ENCODE results near the gene ALPG. TPM values are rescaled to one million over a fixed set of nuclear protein-coding genes. Genes with fewer than 3 reads are reported as not detected.

ALPG gene
- polyA plus RNA-seq, 4 donors, result 0.05 TPM; not detected in 3

GRCh38 chr2:232456296-232457120, 49.9 kb downstream of the ALPG start:
- DNase-seq (ENCODE audit: low read depth in 4 of 4, low spot score in 2 of 4), result no peak

- DNase-seq (ENCODE audit: low read depth in 4 of 4, low spot score in 2 of 4), result no peak
These were observed 50.7 kb downstream of the ALPG start for GRCh38 chr2:232457121-232458011.

GRCh38 chr2:232458051-232458660, 51.5 kb downstream of the ALPG start:
- DNase-seq (ENCODE audit: low read depth in 4 of 4, low spot score in 2 of 4), result no peak

- no peak for DNase-seq (ENCODE audit: low read depth in 4 of 4, low spot score in 2 of 4)
These were observed 52.2 kb downstream of the ALPG start for GRCh38 chr2:232458661-232459418.

GRCh38 chr2:232459419-232460035, 52.9 kb downstream of the ALPG start:
- DNase-seq (ENCODE audit: low read depth in 4 of 4, low spot score in 2 of 4), result no peak

- DNase-seq (ENCODE audit: low read depth in 4 of 4, low spot score in 2 of 4), result no peak
These were observed 53.5 kb downstream of the ALPG start for GRCh38 chr2:232460171-232460570.

Other genes with a start within 250 kb of the ALPG start
- gene ALPP, start 28.1 kb upstream of the ALPG start, polyA plus RNA-seq (ENCODE audit: insufficient read length in 4 of 4), result under 1 TPM in 2 of 4 donors, not detected in 2; 0.09 to 0.13 TPM
- gene ALPI, start 49.3 kb downstream of the ALPG start, polyA plus RNA-seq (ENCODE audit: insufficient read length in 4 of 4), result under 1 TPM; 0.05 to 0.09 (median 0.06) TPM
- gene ECEL1, start 81.0 kb downstream of the ALPG start, polyA plus RNA-seq (ENCODE audit: insufficient read length in 4 of 4), result 10 to 100 TPM; 12.8 to 22.9 (median 17.1) TPM
- gene PRSS56, start 113.5 kb downstream of the ALPG start, polyA plus RNA-seq (ENCODE audit: insufficient read length in 4 of 4), result under 1 TPM in 2 of 4 donors, not detected in 2; 0.08 to 0.27 TPM
- gene CHRND, start 119.3 kb downstream of the ALPG start, polyA plus RNA-seq (ENCODE audit: insufficient read length in 4 of 4), result under 1 TPM; 0.31 to 0.92 (median 0.74) TPM
- gene CHRNG, start 132.8 kb downstream of the ALPG start, polyA plus RNA-seq (ENCODE audit: insufficient read length in 4 of 4), result 1 to 10 TPM in 3 of 4 donors, under 1 TPM in 1; 0.52 to 2.0 (median 1.4) TPM
- 10 to 100 TPM; 11.0 to 13.3 (median 12.1) TPM for gene TIGD1, start 143.7 kb downstream of the ALPG start, polyA plus RNA-seq (ENCODE audit: insufficient read length in 4 of 4)
- gene EIF4E2, start 143.8 kb downstream of the ALPG start, polyA plus RNA-seq (ENCODE audit: insufficient read length in 4 of 4), result 100 to 1,000 TPM in 3 of 4 donors, 10 to 100 TPM in 1; 98.9 to 117 (median 105) TPM
- gene EFHD1, start 226.8 kb downstream of the ALPG start, polyA plus RNA-seq (ENCODE audit: insufficient read length in 4 of 4), result 10 to 100 TPM; 53.7 to 90.4 (median 71.9) TPM

Measured in left renal cortex interstitium (tissue), 4 donors.